Ascending aorta (tissue), 2 donors: ENCODE results near the gene CCDC14. TPM values are rescaled to one million over a fixed set of nuclear protein-coding genes. Genes with fewer than 3 reads are reported as not detected.
"Not testable (repeated sequence)": the region's sequence is repeated elsewhere in the genome, so short reads cannot be mapped to it uniquely, and the experiment has no call there.

Experiments
- DNase-seq, 2 donors: peaks; one replicate each; pipeline ENCODE4 v3.0.0-alpha.2; 2019; ENCODE audit warnings: low spot score in 2 of 2
- H3K27ac ChIP-seq, 2 donors: fragments of 200-600 bp; sonication (generic); one replicate each; pipeline ENCODE4 v1.5.1; 2016 to 2017; ENCODE audit warnings: mild to moderate bottlenecking in 1 of 2
- H3K27me3 ChIP-seq: fragments of 200-600 bp; sonication (generic); one replicate; pipeline ENCODE4 v1.5.1; 2017
- H3K36me3 ChIP-seq, 2 donors: fragments of 200-600 bp; sonication (generic); one replicate each; pipeline ENCODE4 v1.5.1; 2016
- H3K4me1 ChIP-seq, 2 donors: fragments of 200-600 bp; sonication (generic); one replicate each; pipeline ENCODE4 v1.5.1; 2016 to 2017; ENCODE audit warnings: mild to moderate bottlenecking in 1 of 2
- H3K4me3 ChIP-seq, 2 donors: fragments of 200-600 bp; sonication (generic); one replicate each; pipeline ENCODE4 v1.5.1; 2016 to 2017; ENCODE audit warnings: mild to moderate bottlenecking in 1 of 2
- H3K9me3 ChIP-seq, 2 donors: fragments of 200-600 bp; sonication (generic); one replicate each; pipeline ENCODE4 v1.5.1; 2016
- CTCF ChIP-seq, 3 experiments: fragments of 200-600 bp in 2 of 3; fragments of 450-650 bp in 1 of 3; sonication (generic) in 2 of 3; IDR thresholded peaks; one replicate each; pipeline ENCODE4 v1.5.1; 2016 to 2019; ENCODE audit warnings: antibody characterized with exemption in 3 of 3, mild to moderate bottlenecking in 1 of 3, moderate library complexity in 1 of 3
- intact Hi-C: fragments of 100-400 bp; cut with DNase I; formaldehyde crosslinking; loops from one replicate; pipeline ENCODE4 v1.15.1; 2023
- total RNA-seq: library from RNA; depleted of rRNA; stranded (reverse); fragments of >200 nt; gene quantifications from one replicate; pipeline ENCODE4 v1.1.0, GENCODE V29; 2016

The CCDC14 gene
- total RNA-seq, 1 donor from 2014 or later: 6.5 TPM

GRCh38 chr3:123975030-123975429, 14.0 kb upstream of the CCDC14 start:
- H3K9me3 ChIP-seq, H3K27me3 ChIP-seq, H3K4me1 ChIP-seq, H3K36me3 ChIP-seq, H3K4me3 ChIP-seq, intact Hi-C loops, H3K27ac ChIP-seq, DNase-seq: not testable (repeated sequence)

DNA sequence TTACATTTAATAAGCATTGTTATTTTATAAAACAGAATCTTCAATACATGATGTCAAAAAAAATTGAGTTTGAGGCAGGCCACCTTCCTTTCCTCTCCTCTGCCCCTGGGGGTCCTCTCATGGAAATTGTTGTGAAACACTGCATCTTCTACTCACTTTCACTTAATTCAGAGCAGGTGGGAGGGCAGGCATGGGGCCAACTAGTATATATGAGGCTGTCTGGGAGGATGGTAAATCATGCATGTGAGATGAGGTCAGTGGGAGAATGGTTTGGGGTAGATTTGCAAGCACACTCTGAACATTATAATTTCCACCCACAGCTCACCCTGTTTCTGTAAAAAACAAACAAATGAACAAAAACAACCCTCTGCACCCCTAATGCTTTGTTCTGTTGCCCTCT, 10.4 kb upstream of the CCDC14 start:
- H3K27ac ChIP-seq: no peak overlapping the region
- TF ChIP-seq CTCF (IDR thresholded peaks at IDR 0.05): no peak
- intact Hi-C loops: no loop called here
- no peaks in the 10 kb centered on the region for H3K36me3 ChIP-seq
- H3K4me3 ChIP-seq: no peak overlapping the region
- no peaks in the 10 kb centered on the region for H3K27me3 ChIP-seq
- no peaks in the 10 kb centered on the region for H3K4me1 ChIP-seq
- no peak for DNase-seq
- no peaks in the 10 kb centered on the region for H3K9me3 ChIP-seq

DNA sequence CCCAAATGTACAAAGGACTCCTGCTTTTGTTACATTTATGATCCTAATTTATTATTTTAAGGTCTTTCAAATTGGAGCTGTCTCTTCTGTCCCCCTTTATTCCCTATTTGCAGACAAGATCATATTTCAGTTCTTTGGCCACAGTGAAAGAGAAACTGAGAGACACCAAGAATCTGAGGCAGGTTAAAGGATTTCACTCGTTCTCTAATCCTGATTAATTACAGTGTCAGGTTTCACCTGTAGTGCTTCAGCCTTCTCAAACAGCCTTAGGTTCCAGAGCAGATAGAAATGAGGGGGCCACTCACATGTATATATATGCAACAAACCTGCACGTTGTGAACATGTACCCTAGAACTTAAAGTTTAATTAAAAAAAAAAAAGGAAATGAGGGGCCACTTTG, 6.2 kb upstream of the CCDC14 start:
- intact Hi-C loops, H3K27ac ChIP-seq, H3K9me3 ChIP-seq, DNase-seq, H3K36me3 ChIP-seq, H3K4me3 ChIP-seq, H3K27me3 ChIP-seq, H3K4me1 ChIP-seq: not testable (repeated sequence)

DNA sequence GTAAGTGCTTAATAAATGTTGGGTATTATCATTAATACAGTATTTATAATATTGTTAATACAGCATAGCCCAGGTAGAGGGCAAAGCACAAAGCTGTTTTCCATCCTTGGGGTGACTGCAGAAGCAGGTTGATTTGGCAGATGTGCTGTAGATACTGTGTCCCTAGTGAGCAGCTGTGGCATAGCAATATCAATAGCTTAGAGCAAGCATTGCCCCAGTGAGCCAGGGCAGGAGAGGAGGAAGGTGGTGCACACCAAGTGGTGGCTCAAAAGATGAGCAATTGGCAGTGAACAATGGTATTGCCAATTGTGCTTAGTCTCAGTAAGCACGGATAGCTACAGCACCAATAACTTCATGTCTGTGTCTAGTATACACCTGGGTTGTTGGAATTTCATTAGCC, 5.8 kb upstream of the CCDC14 start:
- H3K27me3 ChIP-seq, intact Hi-C loops, DNase-seq, H3K4me3 ChIP-seq, H3K4me1 ChIP-seq, H3K36me3 ChIP-seq, H3K9me3 ChIP-seq, H3K27ac ChIP-seq: not testable (repeated sequence)

- H3K27me3 ChIP-seq, H3K4me3 ChIP-seq, H3K27ac ChIP-seq, H3K9me3 ChIP-seq, H3K36me3 ChIP-seq, DNase-seq, intact Hi-C loops, H3K4me1 ChIP-seq: not testable (repeated sequence)
These were observed 3.8 kb upstream of the CCDC14 start for GRCh38 chr3:123964793-123965192.

DNA sequence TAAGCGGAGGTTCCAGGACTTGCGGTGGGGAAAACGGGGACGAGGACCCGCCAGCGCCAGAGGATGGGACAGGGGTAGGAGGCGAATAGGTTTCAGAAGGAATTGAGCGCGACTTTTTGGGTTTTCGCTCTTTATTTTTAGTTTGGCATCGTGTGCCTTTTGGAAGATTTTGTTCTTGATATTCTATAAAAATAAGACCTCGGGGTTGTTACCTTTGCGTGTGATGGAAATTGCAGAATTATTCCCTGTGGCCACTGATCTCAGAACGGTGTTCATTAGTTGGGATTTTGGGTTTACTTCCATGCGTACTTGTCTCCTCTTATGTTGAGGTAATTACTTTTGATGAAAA, 453 bp upstream of the CCDC14 start:
- no peaks in the 10 kb centered on the region for H3K36me3 ChIP-seq
- intact Hi-C loops: no loop called here
- no peaks in the 10 kb centered on the region for H3K27me3 ChIP-seq
- no peak for DNase-seq
- H3K4me1 ChIP-seq: peaks cover 0 to 3% of the 10 kb centered on the region in 2 donors
- TF ChIP-seq CTCF (IDR thresholded peaks at IDR 0.05): no peak
- H3K27ac ChIP-seq: peak overlapping the region; percentile 72 to 81
- peak overlapping the region; percentile 76 to 84 for H3K4me3 ChIP-seq
- no peaks in the 10 kb centered on the region for H3K9me3 ChIP-seq

DNA sequence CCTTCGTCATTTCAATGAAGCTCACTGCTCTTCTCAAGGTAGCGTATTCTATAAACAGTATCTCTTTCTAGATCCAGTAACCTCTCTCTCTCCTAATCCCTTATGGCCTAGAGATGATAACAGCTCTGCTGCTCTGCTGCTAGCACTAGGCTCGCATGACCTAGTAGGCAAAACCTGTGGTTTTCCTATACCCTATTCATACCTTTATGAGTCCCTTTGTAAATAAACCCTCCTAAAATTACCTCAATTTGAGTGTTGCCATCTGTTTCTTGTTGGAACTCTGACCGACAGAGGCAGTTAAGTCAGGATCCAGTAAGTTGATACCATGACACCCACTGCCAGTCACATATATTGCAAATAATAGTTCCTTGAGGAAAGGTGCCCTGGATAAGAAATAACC, 7.3 kb downstream of the CCDC14 start:
- no peak for TF ChIP-seq CTCF (IDR thresholded peaks at IDR 0.05)
- DNase-seq: no peak
- no peaks in the 10 kb centered on the region for H3K27me3 ChIP-seq
- no peaks in the 10 kb centered on the region for H3K9me3 ChIP-seq
- intact Hi-C loops: no loop called here
- H3K4me1 ChIP-seq: no peaks in the 10 kb centered on the region
- H3K36me3 ChIP-seq: peaks cover 2 to 30% of the 10 kb centered on the region in 2 donors
- no peak overlapping the region for H3K4me3 ChIP-seq
- H3K27ac ChIP-seq: no peak overlapping the region

DNA sequence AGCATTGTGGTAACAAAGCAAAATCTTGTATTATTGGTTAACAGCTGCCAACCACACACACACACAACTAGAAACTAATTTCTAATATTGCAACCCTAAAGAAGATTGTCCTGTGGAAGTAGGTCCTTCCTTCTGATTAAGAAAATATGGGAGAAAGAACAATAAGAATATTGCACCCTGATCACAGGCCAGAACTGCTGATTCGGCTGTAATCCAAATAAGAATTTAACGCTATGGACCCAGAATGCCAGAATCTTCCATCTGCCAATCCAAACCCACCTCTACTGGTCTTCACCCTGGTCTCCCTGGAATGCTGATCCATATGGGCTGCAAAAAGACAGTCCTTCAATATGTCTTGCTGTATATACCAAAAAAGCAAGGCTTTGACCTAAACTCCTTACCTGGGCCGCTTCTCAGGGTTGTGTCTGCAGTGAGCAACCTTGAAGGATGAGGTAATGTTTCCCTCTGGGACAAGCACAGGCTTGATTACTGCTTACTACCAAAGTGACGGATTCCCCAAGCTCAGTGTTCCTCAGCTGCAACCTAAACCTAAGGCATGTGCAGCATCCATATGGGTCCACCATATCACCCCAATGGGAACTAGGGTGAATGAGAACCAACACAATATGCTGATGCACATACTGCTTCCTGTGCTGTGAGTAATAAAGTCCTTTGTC, 8.0 kb downstream of the CCDC14 start:
- no peaks in the 10 kb centered on the region for H3K27me3 ChIP-seq
- intact Hi-C loops: no loop called here
- no peaks in the 10 kb centered on the region for H3K9me3 ChIP-seq
- no peak for TF ChIP-seq CTCF (IDR thresholded peaks at IDR 0.05)
- no peak overlapping the region for H3K27ac ChIP-seq
- no peak for DNase-seq
- H3K4me3 ChIP-seq: no peak overlapping the region
- peaks cover 9 to 37% of the 10 kb centered on the region in 2 donors for H3K36me3 ChIP-seq
- H3K4me1 ChIP-seq: no peaks in the 10 kb centered on the region
